UCSD-AML1 (cell line): ENCODE measurements around the gene DDX10.
"Not testable (repeated sequence)": the region's sequence is repeated elsewhere in the genome, so short reads cannot be mapped to it uniquely, and the experiment has no call there.

Source experiments
- DNase-seq: peaks from one replicate; lab custom pipeline; 2025; ENCODE audit not compliant: unreplicated experiment; lab: John Stamatoyannopoulos, UW

The DDX10 gene

GRCh38 chr11:108766596-108767173 lies 101.8 kb downstream of the DDX10 start:
- no peak for DNase-seq

GRCh38 chr11:108768370-108768769 lies 103.5 kb downstream of the DDX10 start:
- no peak for DNase-seq

- no peak for DNase-seq
Measured at GRCh38 chr11:108768964-108769363, 104.1 kb downstream of the DDX10 start.

DNA sequence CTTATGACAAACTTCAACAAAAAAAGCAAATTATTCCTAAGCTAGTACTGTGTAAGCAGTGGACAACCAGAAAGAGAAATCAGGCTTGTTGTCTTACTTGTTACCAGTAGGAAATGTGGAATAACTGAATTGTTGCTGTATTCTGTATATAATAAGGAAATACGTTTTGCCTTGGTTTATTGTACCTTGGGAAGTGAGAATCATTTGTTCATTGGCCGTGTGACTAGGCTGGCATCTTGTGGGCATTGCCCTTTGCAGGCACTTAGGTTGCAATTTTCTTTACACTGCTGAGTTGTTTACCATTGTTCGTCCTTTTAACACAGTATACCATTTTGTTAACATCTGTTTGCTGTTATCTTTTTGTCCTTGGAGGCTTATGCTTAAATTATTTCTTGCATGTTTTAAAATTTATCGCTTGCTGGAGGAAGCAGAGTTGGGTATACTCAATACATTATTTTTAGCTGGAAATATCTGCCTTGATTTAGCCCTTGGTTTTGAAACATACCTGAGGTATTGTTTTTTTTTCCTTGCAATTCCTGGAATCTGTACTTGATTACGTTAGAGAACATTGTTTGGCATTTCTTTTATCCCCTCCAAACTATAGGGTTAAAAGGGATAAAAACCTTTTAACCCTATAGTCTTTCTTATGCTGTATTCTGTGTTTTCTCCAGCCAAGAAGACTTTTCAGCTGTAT lies 109.3 kb downstream of the DDX10 start:
- no peak for DNase-seq

GRCh38 chr11:108775324-108775723 lies 110.5 kb downstream of the DDX10 start:
- DNase-seq: no peak

- DNase-seq: not testable (repeated sequence)
Measured at GRCh38 chr11:108779147-108779546, 114.3 kb downstream of the DDX10 start.

- DNase-seq: no peak
Measured at GRCh38 chr11:108780119-108780518, 115.2 kb downstream of the DDX10 start.

DNA sequence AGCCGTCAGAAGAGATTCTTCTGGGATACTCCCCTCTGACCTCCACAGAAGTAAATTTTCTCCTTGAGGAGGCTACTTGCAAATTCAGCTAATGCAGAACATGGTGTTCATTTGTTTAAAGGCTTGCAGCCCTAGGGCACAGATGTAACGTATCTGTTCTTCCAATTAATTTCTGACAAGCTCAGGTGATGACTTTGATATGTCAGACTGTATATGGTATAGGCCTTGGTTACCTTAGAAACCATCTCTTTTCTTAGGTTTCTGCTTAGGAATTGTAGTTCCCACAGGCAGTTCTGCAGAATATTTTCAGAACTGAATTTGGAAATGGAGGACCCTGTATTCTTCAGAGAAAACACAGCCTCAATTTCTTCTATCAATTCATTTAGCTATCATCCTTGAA lies 117.1 kb downstream of the DDX10 start:
- DNase-seq: no peak

GRCh38 chr11:108786281-108786990 lies 121.6 kb downstream of the DDX10 start:
- no peak for DNase-seq

DNA sequence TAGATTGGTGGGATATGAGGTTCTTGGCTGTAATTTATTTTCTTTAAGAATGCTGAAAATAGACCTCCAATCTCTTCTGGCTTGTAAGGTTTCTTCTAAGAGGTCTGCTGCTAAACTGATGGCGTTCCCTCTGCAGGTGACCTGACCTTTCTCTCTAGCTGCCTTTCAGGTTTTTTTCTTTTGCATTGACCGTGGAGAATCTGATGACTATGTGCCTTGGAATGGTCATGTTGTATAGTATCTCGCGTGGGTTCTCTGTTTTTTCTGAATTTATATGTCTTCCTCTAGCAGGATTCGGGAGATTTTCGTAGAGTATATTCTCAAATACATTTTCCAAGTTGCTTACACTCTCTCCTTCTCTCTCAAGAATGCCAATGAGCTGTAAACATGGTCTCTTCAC lies 122.2 kb downstream of the DDX10 start:
- no peak for DNase-seq

DNA sequence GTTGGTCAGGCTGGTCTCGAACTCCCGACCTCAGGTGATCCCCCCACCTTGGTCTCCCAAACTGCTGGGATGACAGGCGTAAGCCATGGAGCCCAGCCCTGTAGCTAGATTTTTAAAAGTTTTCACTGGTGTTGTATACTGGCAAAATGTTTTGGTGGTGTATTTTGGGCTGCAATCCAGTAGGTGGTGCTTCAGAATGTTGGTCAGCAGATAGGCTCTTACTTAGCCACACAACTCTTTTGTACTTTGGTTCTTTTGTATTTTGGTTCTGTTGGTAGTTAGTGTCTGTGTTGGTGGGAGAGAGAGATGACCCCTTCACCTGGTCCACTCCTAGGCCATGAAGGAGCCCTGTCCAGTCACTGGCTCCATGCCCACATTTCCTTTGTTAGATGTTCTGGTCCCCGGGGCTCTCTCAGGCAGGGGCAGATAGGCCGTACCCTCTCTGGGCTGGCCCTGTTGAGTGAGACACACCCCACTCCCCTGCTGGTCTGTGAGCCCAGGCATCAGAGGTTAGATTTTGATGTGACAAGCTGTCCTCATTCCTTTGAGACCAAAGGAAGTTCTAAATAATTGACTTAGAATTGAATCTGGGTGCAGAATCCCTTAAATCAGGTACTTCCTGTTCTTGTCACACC lies 123.8 kb downstream of the DDX10 start:
- DNase-seq: no peak

DNA sequence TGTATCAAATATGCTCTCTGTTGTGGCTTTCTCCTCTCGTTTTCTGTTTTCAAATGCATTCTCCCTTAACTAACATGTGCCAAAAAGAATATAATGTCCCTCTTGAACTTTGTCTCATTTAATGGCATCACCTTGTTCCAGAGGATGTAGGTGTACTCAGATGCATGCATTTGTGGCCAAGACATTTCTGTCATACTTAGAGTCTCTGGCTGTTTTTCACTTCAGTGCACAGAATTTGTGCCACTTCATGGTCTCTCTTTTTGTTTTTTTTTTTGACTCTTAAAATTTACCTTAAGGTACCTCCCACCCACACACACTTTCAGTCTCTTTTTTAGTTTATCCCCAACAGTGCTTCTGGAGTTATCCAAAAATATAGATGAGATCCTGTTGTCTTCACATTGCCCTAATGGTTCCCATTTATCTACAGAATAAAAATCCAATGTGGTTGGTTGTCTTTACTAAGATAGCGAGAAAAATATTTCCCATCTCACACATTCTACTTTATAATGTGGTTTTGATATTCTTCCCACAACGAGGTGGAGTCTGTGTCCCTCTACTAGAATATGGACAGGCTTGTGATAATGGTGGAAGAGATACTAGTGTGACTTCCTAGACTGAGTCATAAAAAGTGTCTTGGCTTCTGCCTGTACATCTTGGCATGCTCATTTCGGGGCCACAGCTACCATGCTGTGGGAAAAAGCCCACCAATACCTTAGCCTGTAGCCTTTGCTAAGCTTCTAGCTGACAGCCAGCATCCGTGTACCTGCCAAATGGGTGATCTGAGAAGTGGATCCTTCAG lies 125.8 kb downstream of the DDX10 start:
- no peak for DNase-seq

- DNase-seq: no peak
Measured at GRCh38 chr11:108793138-108793537, 128.3 kb downstream of the DDX10 start.

- no peak for DNase-seq
Measured at GRCh38 chr11:108793611-108794010, 128.7 kb downstream of the DDX10 start.

GRCh38 chr11:108796551-108796950 lies 131.7 kb downstream of the DDX10 start:
- DNase-seq: no peak

GRCh38 chr11:108797578-108798100 lies 132.8 kb downstream of the DDX10 start:
- no peak for DNase-seq

GRCh38 chr11:108802492-108802891 lies 137.6 kb downstream of the DDX10 start:
- DNase-seq: no peak

DNA sequence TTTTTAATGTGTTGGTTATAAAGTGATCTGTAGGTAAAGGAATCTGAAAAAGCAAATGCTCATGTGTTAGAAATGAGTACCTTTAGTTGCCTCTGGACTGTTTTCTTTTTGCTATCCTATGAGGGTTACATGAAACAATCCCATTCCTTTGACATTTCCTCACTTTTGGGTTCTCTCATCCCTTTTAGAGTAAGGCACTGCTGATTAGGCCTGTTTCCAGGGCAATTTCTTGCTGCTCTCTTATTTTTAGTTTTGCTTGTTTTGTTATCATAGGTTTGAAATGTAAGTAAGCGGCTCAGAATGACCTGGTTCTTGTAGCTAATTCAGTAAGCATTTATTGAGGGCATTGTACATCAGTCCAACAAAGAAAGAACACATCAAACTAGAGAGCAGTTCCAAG lies 138.9 kb downstream of the DDX10 start:
- DNase-seq: no peak

GRCh38 chr11:108804511-108804910 lies 139.6 kb downstream of the DDX10 start:
- DNase-seq: no peak

DNA sequence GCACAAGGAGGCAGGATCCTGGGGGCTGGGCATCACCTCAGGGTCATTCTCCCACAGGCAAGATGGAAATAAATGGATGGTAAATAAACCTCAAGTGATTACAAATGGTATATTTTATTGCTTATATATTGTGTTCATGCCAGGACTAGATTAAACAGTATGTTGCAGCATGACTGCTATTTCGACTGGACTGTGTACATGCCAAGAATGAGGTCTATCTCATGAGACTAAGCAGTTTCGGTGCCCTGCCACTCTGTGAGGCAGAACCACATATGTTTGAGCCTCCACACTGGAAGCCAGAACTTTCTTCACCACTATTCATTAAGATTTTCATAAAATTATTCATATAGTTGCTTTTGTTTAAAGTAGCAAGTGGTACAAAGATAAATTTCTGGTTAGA lies 140.2 kb downstream of the DDX10 start:
- no peak for DNase-seq

- DNase-seq: no peak
Measured at GRCh38 chr11:108807262-108807661, 142.4 kb downstream of the DDX10 start.
